Uterus (tissue), 4 donors: ENCODE measurements around the gene INF2. TPM values are rescaled to one million over a fixed set of nuclear protein-coding genes. Genes with fewer than 3 reads are reported as not detected.

Experiments used
- DNase-seq, 2 donors: peaks; one replicate each; pipeline ENCODE4 v3.0.0-alpha.2; 2019 to 2020
- H3K27ac ChIP-seq, 2 donors: fragments of 200-600 bp; sonication (generic); 1 replicate in 1 of 2; 2 replicates in 1 of 2; pipeline ENCODE4 v1.5.1; 2016 to 2018
- H3K27me3 ChIP-seq, 2 donors: fragments of 200-600 bp; sonication (generic); one replicate each; pipeline ENCODE4 v1.5.1; 2018 to 2019; ENCODE audit warnings: control low read depth in 1 of 2
- H3K36me3 ChIP-seq, 2 donors: fragments of 200-600 bp; sonication (generic); one replicate each; pipeline ENCODE4 v1.5.1; 2019; ENCODE audit warnings: control low read depth in 1 of 2
- H3K4me1 ChIP-seq, 2 donors: fragments of 200-600 bp; sonication (generic); one replicate each; pipeline ENCODE4 v1.5.1; 2018 to 2019; ENCODE audit warnings: control low read depth in 1 of 2
- H3K4me3 ChIP-seq, 2 donors: fragments of 200-600 bp; sonication (generic); 1 replicate in 1 of 2; 2 replicates in 1 of 2; pipeline ENCODE4 v1.5.1; 2018 to 2019; ENCODE audit warnings: mild to moderate bottlenecking in 1 of 2
- H3K9me3 ChIP-seq, 2 donors: fragments of 200-600 bp; sonication (generic); one replicate each; pipeline ENCODE4 v1.5.1; 2019; ENCODE audit warnings: control low read depth in 1 of 2
- CTCF ChIP-seq, 4 experiments: fragments of 200-600 bp in 2 of 4; fragments of 450-650 bp in 2 of 4; sonication (generic) in 2 of 4; IDR thresholded peaks; one replicate each; pipeline ENCODE4 v1.5.1; 2016 to 2019; ENCODE audit warnings: antibody characterized with exemption in 4 of 4, mild to moderate bottlenecking in 2 of 4, moderate library complexity in 1 of 4
- POLR2A ChIP-seq, 2 donors: fragments of 450-650 bp; IDR thresholded peaks; one replicate each; pipeline ENCODE4 v1.6.1; 2016; ENCODE audit warnings: antibody characterized with exemption in 2 of 2, mild to moderate bottlenecking in 1 of 2, moderate library complexity in 1 of 2
- intact Hi-C: fragments of 100-400 bp; cut with DNase I; formaldehyde crosslinking; loops from one replicate; pipeline ENCODE4 v1.15.1; 2023; ENCODE audit warnings: low total_unique reads
- total RNA-seq, 4 donors: library from RNA; depleted of rRNA in 3 of 4; stranded (reverse); fragments of >200 nt in 3 of 4; gene quantifications; one replicate each; pipeline versions ENCODE4 v1.1.0 to v1.2.4, GENCODE V29; 2014 to 2023
- donor health status: DM: yes; HTN: yes; CAD: no.

The INF2 gene
- total RNA-seq, 4 donors from 2014 or later = 13.5 to 79.4 (median 44.6) TPM

- no peak for DNase-seq
- TF ChIP-seq POLR2A (IDR thresholded peaks at IDR 0.05) = no peak
- TF ChIP-seq CTCF (IDR thresholded peaks at IDR 0.05) = no peak
- Histone ChIP-seq H3K4me3 (no peak overlapping the region), H3K27me3 (no peaks in the 10 kb centered on the region), H3K4me1 (peaks cover 9% of the 10 kb centered on the region in 2 donors), H3K9me3 (no peaks in the 10 kb centered on the region), H3K27ac (no peak overlapping the region), H3K36me3 (no peaks in the 10 kb centered on the region)
- intact Hi-C loops = no loop called here
Observed at GRCh38 chr14:104755621-104756020, 66.2 kb downstream of the INF2 start.

- no peaks in the 10 kb centered on the region for H3K9me3 ChIP-seq
- no peak for TF ChIP-seq POLR2A (IDR thresholded peaks at IDR 0.05)
- no peak for TF ChIP-seq CTCF (IDR thresholded peaks at IDR 0.05)
- intact Hi-C loops = no loop called here
- H3K4me1 ChIP-seq = peaks cover 7 to 9% of the 10 kb centered on the region in 2 donors
- no peak for DNase-seq
- H3K36me3 ChIP-seq = no peaks in the 10 kb centered on the region
- no peak overlapping the region for H3K27ac ChIP-seq
- H3K27me3 ChIP-seq = no peaks in the 10 kb centered on the region
- H3K4me3 ChIP-seq = no peak overlapping the region
Observed at GRCh38 chr14:104756477-104757237, 67.2 kb downstream of the INF2 start.

- Histone ChIP-seq H3K4me3 (no peak overlapping the region), H3K36me3 (no peaks in the 10 kb centered on the region), H3K27me3 (no peaks in the 10 kb centered on the region), H3K27ac (no peak overlapping the region), H3K9me3 (no peaks in the 10 kb centered on the region), H3K4me1 (peaks cover 1 to 9% of the 10 kb centered on the region in 2 donors)
- intact Hi-C loops = no loop called here
- TF ChIP-seq POLR2A (IDR thresholded peaks at IDR 0.05) = no peak
- no peak for TF ChIP-seq CTCF (IDR thresholded peaks at IDR 0.05)
- no peak for DNase-seq
Observed at GRCh38 chr14:104757238-104757585, 67.8 kb downstream of the INF2 start.

- intact Hi-C loops = no loop called here
- Histone ChIP-seq H3K27me3 (no peaks in the 10 kb centered on the region), H3K27ac (no peak overlapping the region), H3K4me1 (peaks cover 0 to 9% of the 10 kb centered on the region in 2 donors), H3K9me3 (no peaks in the 10 kb centered on the region), H3K4me3 (no peak overlapping the region), H3K36me3 (no peaks in the 10 kb centered on the region)
- no peak for DNase-seq
- no peak for TF ChIP-seq CTCF (IDR thresholded peaks at IDR 0.05)
- no peak for TF ChIP-seq POLR2A (IDR thresholded peaks at IDR 0.05)
Observed at GRCh38 chr14:104757681-104758392, 68.4 kb downstream of the INF2 start.
